HG02884 (cell line): ENCODE data around the gene KRTAP24-1.

Source experiments
- ATAC-seq: cut with Tn5 transposase; IDR thresholded peaks from one replicate; pipeline ENCODE4 v1.9.1; 2021; ENCODE audit warnings: mild to moderate bottlenecking, moderate library complexity; ENCODE audit not compliant: unreplicated experiment

KRTAP24-1 gene

GRCh38 chr21:30238168-30238567 lies 44.6 kb downstream of the KRTAP24-1 start:
- ATAC-seq = no peak

GRCh38 chr21:30234643-30235042 lies 48.1 kb downstream of the KRTAP24-1 start:
- no peak for ATAC-seq

- no peak for ATAC-seq
Observed at GRCh38 chr21:30234050-30234449, 48.7 kb downstream of the KRTAP24-1 start.

- ATAC-seq = no peak
Observed at GRCh38 chr21:30233228-30234020, 49.3 kb downstream of the KRTAP24-1 start.

- no peak for ATAC-seq
Observed at GRCh38 chr21:30232011-30232410, 50.7 kb downstream of the KRTAP24-1 start.
